Activated CD8-positive, alpha-beta memory T cell treated with anti-CD3 and anti-CD28 coated beads for 24 hours (primary cell): Measurements from ENCODE around the gene UPP1.
A peak's percentile ranks its signal among the peaks of the same experiment; 100 is the strongest.
"Not testable (repeated sequence)": the region's sequence is repeated elsewhere in the genome, so short reads cannot be mapped to it uniquely, and the experiment has no call there.

ENCODE experiments used
- DNase-seq: peaks from one replicate; pipeline ENCODE4 v3.0.0-alpha.2; 2020

Gene UPP1

GRCh38 chr7:48089046-48090003 is at the start of gene UPP1:
UPP1 (plus strand) TSS chr7:48089265; CDS start chr7:48094784, 5,519 bp downstream.
- peak; percentile 93 for DNase-seq

GRCh38 chr7:48040944-48041652 is 48.0 kb upstream of the UPP1 start:
- no peak for DNase-seq

- no peak for DNase-seq
Observed at GRCh38 chr7:48041653-48041970, 47.5 kb upstream of the UPP1 start.

- DNase-seq, result no peak
Observed at GRCh38 chr7:48042216-48042615, 46.8 kb upstream of the UPP1 start.

DNA sequence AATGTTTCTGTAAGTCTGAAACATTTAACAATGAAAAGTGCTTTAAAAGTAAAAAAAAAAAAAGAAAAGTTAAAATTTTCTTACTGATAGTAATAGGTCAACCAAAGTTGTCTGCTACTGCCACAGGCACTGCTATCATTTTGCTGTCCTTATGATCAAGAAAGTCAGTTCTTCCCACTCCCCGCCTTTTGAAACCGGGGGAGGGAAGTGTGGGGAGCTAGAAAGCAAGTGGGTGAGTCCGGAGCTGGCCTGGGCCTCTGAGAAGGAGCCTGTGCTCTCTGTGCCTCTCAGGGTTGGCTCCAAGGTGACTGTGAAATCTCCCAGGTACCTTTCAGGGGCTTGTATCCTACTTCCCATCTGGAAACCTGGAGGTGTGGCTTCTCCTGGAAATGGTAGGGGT is 46.4 kb upstream of the UPP1 start:
- DNase-seq, result no peak

GRCh38 chr7:48045195-48045765 is 43.8 kb upstream of the UPP1 start:
- DNase-seq, result no peak

- no peak for DNase-seq
Observed at GRCh38 chr7:48046458-48046857, 42.6 kb upstream of the UPP1 start.

DNA sequence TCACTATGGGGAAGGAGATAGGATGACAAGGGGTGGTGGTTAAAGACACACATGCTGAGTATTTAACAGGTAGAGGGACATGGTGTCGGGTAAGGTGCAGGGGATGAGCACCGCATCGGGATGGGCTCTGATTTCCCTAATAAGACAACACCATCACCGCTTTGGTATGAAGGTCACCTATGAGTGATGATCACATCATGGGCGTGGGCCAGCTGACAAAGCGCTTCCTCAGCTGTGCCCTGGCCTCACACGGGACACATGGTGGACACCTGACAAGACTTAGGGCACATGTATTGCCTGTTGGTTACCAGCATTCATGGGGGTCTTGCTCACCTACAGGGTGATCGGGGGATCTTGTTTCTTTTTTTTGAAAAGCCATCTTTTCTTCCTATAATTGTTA is 41.0 kb upstream of the UPP1 start:
- DNase-seq, result no peak

DNA sequence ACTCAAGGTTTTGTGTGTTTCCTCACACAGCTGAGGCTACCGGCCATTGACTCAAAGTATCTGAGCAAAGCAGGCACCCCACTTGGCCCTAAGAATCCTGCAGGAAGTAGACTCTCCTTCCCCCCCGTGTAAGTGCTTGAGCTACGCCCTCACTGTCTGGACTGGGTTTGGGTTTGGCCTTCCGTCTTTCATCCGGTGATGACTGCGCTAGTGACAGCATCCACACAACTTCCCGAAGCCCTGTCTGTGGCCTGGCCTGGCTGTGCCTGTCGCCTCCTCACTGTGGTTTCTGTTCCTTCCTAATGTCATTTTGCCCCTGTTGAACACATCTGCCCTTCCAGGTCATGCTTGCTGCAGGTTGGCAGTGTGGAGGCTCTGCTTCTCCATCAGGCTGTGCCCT is 39.2 kb upstream of the UPP1 start:
- DNase-seq, result no peak

- DNase-seq, result no peak
Observed at GRCh38 chr7:48052748-48053147, 36.3 kb upstream of the UPP1 start.

GRCh38 chr7:48053736-48054135 is 35.3 kb upstream of the UPP1 start:
- DNase-seq, result no peak

DNA sequence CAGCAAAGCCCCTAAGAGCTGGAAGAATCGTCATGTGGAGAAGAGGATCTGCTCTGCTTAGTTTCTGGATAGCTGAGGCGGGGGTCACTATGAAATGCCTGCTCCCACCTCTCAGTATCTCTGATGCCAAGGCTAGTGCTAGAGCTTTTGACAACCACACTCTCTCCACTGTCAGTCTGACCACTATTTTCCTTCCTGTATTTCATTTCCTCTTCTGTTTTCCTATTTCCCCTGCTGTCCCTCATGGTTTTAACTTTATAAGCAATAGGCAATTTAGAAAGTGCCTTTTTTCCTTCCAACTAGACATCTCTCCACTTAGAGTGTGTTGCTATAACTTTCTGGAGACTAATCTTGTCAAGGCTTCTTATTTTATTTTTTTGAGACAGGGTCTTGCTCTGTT is 30.1 kb upstream of the UPP1 start:
- DNase-seq, result no peak

DNA sequence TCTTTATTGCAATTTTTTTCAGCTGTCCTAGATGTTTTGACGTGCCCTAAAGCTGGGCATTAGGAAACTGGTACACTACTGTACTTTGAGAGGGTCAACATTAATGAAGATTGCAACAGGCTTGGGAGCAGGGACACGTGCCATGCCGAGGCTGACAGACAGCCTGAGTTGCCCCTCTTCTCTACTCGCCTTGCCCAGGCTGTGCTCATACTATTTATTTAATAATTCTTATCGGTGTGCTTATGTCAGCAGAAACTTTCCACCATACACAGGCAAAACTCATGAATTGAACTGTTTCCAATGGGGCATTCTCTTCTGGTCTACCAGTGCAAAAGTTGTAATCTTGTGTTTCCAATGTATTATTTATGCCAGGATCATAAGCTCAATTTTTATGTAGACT is 29.4 kb upstream of the UPP1 start:
- DNase-seq, result no peak

DNA sequence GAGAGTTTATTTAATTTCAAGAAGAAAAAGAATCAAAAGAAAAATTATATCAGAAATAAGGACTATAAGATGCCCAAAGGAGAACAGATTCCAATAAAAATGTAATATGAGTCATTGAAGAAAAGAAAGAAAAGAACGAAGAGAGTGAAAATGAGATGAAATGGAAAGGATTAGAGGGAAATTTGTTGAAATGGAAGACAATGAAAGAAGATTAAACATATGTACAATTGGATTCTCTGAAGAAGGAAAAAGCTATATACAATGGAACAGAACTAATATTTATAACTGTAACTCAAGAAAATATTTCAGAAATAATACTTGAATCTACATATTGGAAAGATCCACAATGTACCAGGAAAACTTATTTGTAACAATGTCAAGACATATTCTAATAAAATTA is 25.1 kb upstream of the UPP1 start:
- DNase-seq, result no peak

DNA sequence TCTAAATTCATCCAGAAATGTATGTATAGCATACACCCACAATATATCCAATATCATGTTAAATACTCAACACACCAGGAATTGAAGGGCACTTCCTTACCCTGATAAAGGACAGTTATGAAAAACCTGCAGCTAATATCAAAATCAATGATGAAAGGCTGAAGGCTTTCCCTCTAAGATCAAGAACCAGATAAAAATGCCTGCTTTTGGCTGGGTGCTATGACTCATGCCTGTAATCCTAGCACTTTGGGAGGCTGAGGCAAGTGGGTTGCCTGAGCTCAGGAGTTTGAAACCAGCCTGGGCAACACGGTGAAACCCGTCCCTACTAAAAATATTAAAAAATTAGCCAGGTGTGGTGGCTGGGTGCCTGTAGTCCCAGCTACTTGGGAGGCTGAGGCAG is 21.6 kb upstream of the UPP1 start:
- DNase-seq, result no peak

DNA sequence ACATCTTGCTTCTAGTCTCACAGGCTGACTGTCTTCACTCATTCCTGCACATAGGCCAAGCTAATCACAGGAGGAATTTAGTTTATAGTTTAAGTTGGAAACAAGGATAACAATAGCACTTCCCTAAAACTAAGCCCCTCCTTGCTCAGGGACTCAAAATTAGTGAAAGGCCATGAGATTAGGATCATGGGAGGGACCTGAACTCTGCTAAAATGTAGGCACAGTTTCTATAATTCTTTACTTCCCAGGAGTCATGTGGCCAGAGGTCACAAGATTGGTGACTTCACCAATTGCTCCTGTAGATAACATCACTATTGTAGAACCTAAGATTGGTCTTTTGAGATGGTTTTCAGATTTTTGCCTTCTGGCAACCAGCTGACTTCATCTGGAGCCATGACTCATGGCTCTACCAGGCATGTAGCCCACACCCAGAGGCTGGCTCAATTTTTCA is 14.8 kb upstream of the UPP1 start:
- no peak for DNase-seq

DNA sequence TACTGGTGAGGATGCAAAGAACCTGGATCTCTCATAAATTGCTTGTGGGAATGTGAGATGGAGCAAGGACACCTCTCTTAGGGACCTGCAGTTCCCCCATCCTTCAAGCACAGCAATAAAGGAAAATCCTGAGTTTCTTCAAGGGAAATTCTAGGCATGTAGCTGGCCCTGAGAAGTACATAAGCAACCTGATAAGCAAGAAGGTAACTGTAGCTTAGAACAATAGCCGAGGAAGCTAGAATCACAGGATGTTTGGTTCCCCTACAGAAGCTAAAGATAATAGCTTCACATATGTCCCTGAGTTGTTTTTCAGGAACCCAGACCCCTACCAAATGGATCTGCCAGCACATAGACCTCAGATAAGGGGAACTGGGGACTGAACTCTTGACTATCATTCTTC is 11.6 kb upstream of the UPP1 start:
- DNase-seq, result no peak

- no peak for DNase-seq
Observed at GRCh38 chr7:48078470-48078869, 10.6 kb upstream of the UPP1 start.

DNA sequence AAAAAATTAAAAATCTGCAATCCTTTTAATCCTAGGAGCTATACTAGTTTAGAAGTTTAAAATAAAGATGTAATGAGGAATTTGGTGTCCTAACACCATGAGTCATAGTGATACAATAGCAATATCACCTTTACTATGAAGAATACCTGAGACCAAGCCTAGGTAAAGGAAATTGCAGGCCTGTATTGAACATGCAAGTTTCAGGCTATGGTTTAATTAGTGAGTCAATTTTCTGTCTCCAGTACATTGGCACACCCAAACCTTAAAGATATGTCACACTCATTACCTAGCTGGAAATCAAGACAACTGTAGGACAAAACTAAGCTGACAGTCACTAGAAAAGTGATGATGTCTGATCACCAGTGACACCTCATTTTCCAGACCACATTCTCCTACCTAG is 6.7 kb upstream of the UPP1 start:
- not testable (repeated sequence) for DNase-seq

- no peak for DNase-seq
Observed at GRCh38 chr7:48083114-48083830, 5.8 kb upstream of the UPP1 start.

GRCh38 chr7:48084727-48085432 is 4.2 kb upstream of the UPP1 start:
- peak; percentile 81 for DNase-seq

- no peak for DNase-seq
Observed at GRCh38 chr7:48085433-48085791, 3.7 kb upstream of the UPP1 start.

DNA sequence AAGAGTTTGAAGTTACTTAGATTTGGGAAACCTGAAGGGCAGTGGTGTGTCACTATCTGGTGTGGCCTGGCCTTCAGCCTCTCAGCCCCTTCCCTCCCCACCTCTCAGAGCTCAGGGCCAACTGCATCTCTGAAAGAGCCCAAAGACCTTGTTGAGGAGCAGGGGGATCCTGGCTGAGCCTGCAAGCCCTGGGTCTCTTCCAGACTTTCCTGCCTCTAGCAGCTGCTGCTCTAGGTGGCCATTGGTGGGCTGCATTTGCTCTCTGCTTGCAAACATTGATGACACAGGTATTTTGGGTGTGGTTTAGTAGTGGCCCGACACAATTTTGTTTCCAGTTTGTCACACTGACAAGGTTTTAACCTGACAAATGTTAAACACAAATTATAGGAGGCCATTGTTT is 3.1 kb upstream of the UPP1 start:
- no peak for DNase-seq
